ENCODE measurements around the gene CDH24.
"Not testable (repeated sequence)": the region's sequence is repeated elsewhere in the genome, so short reads cannot be mapped to it uniquely, and the experiment has no call there.

The CDH24 gene

DNA sequence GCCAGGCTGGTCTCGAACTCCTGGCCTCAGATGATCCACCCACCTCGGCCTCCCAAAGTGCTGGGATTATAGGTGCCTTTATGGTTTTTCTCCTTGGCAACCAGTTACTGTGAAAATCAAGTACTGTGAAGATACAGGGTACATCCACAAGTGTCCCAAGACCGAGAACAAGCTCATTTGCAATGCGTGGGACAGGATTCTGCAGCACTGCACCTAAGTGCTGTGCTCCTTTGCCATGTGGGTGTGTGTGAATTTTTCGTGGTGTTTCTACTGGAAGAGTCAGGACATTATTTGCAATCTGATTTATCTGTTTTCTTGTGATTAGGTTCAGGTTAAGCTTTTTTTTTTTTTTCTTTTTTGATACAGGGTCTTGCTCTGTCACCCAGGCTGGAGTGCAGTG is 40.2 kb downstream of the CDH24 start:
- no peak for DNase-seq (ENCODE audit: low read depth)

DNA sequence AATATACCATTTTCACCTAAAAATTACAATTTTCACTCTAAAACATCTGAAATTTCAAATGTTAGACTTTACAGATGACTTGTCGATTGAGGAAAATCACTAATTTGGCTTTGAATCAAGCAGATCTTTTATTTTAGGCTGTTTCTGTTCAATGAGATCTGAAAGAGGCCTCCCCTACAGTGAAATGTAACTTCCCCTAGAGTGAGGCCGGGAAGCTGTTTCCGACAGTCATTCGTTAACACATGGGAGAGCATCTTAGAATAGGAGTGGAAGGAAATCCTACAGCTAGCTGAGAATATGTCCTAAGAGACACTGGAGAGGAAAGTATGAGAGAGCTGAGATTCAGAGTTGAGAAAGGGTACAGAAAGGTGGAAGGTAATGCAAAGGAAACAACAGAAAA is 41.7 kb downstream of the CDH24 start:
- DNase-seq (ENCODE audit: low read depth) = no peak

DNA sequence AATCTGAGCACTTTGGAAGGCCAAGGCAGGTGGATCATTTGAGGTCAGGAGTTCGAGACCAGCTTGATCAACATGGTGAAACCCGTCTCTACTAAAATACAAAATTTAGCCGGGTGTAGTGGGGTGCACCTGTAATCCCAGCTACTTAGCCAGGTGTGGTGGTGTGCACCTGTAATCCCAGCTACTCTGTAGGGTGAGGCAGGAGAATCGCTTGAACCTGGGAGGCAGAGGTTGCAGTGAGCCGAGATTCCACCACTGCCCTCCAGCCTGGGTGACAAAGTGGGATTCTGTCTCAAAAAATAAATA is 43.6 kb downstream of the CDH24 start:
- not testable (repeated sequence) for DNase-seq (ENCODE audit: low read depth)

DNA sequence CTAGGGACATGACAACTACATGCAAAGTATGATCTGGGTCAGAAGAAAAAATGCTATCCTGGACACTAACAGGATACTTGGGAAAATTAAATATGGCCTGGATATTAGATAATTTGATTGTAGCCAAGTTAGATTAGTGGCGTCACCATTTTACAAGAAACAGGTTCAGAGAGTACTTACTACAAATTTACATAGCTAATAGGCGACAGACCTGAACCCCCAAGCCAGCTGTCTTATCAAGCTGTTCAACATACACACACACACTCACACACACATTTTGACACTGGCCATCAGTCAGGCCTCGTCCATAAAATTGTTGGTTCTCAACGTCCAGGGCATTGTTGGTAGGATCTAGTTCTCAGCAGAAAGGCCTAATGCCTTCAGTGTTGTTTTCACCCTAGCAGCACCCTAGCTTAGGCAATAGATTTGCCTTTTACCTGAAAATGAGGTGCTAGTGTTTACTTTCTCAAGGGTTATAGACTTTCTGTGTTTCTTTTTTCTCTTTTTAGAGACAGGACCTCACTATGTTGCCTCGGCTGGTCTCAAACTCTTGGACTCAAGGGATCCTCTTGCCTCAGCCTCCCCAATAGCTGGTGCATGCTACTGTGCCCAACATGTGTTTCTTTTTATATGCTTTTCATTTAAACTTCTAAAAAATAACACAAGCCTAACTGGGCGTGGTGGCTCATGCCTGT is 44.1 kb downstream of the CDH24 start:
- no peak for DNase-seq (ENCODE audit: low read depth)

DNA sequence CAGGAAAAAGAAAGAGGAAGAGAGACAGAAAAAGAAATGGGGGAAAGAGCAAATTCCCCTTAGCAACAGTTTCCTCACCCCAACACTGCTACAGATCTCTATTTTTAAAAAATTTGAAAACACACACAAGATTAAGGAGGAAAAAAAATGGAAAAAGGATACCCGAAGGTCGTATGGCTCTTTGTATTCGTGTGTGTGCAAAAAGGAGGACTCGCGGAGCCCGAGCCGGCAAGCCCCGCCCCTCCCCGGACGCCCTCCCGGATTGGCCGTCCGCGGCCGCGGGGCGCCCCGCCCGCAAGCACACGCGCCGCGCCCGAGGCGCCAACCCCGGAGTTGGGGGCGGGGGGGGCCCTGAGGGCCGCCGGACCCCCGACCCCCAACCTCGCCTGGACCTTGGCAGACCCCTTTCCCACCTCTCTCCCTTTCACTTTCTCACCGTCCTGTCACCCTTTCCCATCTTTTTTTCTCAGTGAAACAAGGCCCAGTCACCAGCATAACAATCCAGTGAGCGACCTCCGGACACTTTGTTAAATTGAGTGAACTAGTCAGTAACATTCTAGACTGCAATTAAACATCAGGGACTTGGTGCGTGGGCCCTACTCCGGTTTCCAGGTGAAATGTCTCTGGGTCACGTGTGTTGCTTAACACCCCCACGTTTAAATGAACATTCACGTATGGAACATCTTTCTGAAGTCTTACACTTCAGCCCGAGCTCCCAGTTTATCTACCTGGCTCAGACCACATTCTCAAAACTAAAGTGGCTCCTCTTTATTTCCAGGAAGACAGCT is 47.2 kb downstream of the CDH24 start, which contains the start of gene C14orf93:
C14orf93 (minus strand) TSS at position 205 of the 788 bp plus-strand sequence. CDS start 11,120 bp downstream, outside the sequence.
- DNase-seq (ENCODE audit: low read depth) = peak; percentile 70

DNA sequence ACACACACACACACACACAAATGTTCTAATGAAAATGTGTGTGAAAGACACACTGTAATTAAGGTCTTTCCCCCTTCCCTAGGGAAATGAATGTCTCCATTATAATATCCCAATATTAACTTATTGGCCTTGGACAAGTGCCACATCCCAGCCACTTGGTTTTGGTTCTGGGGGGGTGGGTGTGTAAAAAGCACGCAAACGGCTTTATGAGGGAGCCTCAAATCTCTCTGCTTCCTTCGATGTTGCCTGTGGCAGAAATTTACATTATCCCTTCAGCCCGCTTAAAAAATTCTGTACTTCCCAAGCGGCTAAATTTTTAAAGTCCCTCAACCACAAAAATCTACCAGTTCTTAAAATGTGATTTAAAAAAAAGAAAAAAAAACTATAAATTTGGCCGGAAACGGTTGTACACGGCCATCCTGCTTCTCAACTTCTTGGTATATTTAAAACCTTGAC is 47.8 kb downstream of the CDH24 start:
- no peak for DNase-seq (ENCODE audit: low read depth)

DNA sequence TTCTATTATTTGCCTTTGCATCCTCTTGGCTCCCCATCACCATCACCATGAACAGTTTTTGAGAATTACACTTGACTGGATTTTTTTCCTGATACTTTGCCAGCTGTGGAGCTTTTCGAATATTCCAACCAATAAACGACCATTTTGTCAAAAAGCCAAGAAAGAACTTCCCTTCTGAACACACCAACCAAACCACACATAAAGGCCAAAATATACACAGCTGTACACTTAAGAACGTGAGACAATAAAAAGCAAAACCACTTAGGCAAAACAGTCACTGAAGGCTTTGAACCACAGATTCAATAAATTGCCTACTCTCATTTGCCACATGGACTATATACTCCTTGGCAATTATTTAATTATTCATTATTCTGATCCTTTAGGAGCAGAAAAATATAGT is 48.5 kb downstream of the CDH24 start:
- peak; percentile 19 for DNase-seq (ENCODE audit: low read depth)

DNA sequence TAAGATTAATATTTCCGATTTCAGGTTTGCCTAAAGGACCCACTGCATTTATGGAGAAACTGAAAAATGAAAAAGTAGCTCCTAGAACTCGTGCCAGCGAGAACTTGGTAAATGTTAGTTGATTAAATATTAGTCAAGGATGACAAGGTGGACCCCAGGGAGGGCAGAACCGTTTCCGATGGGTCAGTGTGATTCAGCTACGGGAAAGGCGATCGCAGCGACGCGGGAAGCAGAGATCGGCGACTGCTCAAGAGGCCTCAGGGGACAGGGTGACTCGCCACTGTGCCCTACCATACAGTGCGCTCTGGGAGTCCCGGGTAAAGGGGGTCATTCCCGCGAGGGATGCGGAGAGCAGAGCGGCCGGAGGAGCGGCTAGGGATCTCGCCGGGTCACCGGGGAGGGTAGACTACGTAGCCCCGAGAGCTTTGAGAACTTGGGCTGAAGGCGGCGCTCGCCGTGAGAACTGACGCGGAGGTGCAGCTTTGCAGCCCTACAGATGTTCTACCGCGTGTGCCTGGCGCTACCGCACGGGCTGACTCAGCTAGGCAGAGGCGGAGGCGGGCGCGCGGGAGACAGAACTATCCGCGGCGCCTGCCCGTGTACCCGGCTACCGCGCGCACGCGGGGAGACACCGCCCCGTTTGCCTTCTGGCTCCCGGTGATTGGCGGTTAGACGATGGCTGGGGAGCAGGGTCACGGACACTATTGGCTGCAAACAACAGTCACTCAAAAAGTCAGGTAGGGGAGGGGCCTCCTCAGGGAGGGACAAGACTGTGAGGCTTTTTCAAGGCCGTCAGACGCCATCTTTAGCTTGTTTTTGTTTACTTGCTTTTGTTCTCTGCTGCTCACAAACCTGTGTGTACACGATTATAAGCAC is 50.5 kb downstream of the CDH24 start:
- peak; percentile 97 for DNase-seq (ENCODE audit: low read depth)

DNA sequence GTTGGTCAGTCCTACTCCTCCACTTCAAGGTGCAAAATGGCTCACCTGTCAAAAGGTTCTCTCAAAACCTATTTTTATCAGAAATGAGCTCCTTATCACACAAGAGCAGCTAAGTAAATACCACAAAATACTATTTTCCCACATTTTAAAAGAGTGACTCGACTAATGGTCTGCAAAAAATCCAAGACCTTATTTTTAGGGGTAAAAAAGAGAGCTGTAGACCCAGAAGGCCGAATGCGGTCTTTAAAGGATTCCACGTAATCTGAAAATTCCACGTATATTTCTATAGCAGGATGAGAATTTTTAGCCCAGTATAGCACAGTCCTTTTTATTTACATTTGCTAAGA is 51.2 kb downstream of the CDH24 start:
- DNase-seq (ENCODE audit: low read depth) = peak; percentile 17

DNA sequence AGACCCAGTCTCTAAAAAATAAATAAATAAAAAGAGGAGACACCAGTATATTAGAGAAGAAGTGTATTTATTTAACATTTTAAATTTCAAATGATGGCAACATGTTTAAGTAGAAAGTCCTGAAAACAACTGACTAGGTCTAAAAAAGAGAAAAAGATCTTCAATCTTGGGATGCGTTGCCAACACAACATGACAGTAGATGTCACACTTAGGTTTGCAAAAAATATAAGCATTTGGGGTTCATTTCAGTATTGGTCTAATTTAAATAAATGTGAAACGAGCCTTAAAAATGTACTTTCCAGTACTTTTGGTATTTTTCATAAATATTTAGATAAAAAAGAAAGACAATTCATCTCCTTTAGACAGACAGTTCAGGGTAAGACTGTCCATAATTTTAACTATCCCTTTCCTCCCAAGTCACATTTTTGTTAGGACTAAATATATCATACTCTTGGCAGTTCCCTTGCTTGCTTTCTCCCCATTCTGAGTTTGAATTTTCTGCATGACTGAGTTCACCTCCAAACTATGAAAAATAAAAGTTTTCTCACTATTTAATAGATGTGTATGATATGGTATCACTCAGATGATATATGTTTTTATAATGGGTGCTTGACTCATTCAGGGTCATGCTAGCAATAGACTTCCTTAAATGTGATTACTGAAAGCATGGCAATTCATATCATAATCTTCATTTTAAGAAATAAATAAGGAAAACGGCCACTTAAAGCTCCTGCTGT is 51.7 kb downstream of the CDH24 start:
- DNase-seq (ENCODE audit: low read depth) = peak; percentile 29

DNA sequence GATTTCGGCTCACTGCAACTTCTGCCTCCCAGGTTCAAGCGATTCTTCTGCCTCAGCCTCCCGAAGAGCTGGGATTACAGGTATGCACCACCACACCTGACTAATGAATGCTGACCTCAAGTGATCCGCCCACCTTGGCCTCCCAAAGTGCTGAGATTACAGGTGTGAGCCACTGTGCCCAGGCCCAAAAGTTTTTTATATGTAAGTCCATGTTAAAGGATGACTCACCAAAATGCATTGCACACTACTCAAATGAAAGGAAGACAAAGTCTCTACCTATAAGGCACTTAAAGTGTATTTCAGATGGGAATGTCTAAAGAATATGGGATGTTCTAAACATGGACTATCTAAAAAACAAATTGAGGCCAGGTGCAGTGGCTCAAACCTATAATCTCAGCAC is 53.0 kb downstream of the CDH24 start:
- DNase-seq (ENCODE audit: low read depth) = not testable (repeated sequence)

DNA sequence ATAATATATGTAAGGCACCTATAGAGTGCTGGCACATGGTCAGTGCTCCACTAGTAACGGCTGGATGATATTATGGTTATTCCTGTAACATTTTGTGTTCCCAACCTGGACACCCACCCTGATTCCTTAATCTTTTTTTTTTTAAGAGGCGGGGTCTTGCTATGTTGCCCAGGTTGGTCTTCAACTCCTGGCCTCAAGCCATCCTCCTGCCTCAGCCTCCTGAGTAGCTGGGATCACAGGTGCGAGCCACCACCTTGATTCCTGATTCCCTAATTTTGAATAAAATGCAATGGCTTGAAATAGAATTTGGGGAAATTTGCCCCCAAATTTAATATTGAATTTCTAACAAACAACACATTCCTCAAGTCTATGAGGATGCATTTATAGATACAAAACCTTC is 54.7 kb downstream of the CDH24 start:
- no peak for DNase-seq (ENCODE audit: low read depth)

DNA sequence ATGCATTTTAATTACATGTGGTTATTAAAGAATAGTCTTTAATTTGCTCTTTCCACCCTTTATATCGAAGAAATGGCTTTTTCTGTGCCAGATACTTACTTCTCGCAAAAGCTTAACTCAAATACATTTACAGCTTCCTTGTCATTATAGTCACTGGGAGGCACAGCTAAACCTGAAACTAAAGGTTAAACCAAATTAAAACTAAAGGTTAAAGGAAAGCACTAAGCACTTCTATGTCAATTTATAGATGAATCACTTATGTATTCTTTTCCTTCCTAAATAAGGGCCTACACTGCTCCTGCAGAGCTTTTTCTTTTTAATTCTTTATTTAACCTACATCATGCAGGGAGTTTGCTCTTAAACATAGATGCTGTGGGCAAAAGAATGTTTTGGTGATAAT is 56.5 kb downstream of the CDH24 start:
- no peak for DNase-seq (ENCODE audit: low read depth)

DNA sequence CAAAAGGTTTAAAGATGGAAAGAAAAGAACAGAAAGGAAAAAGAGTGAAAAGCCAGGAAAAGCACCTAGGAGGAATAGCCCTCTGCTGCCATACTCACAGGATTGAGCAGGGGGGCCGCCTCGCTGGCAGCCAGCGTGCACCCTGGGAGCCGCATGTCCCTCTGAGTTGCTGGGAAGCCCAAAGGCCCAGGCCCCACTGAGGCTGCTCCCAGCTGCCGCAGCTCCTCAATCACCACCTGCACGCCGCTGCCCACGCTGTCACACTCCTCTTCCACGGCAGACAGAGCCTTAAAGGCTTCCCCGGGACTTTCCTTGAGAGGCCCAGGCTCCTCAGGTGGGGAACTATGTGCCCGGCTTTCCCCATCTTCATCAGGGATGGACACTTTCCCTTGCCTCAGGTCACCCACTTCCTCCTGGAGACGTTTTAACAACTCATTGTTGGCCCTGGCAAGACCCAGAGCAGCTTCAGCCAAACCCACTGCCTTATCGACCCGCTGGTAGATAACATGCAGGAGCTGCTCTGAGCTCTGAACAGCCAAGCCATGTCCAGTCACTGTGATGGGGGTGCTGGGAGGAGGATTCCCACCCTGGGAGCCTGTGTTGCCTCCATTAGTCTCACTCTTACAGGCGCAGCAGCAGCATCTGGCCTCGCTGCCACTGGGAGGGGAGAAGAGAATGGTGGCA is 58.8 kb downstream of the CDH24 start:
- no peak for DNase-seq (ENCODE audit: low read depth)

DNA sequence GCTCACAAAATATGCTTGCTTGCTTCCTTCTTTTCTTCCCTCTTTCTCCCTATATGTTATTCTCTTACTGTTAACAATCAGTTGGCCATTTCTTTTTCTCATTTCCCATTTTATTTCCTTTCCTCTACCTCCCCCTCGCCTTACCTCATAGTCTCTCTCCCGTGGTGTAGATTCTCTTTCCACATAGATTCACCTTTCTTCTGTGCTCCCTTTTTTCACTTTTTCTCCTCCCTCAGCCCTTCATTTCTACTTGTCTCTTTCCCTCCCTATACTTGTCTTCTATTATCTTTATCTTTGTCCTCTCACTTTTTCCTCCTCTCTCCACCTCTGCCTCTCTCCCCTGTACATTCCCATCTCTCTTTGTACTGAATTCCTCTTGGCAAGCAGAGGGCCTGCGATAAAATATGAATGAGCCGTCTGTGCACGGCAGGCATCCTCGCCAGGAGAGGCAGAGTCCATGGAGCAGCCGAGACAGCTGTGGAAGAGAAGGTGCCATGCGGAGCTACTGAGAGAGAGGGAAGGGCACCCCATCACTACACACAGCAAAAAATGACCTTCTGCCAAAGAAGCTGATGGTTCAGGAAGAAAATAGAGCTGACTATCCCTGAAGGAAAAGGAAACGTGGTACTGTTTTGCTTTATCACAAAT is 59.5 kb downstream of the CDH24 start:
- DNase-seq (ENCODE audit: low read depth) = no peak
